DOHH2 (cell line): ENCODE data around the gene SNAPC5.

Experiments
- H3F3A ChIP-seq: fragments of 200-600 bp; sonication (generic), shearing (Covaris generic); 2 replicates; pipeline ENCODE4 v1.6.0; 2016; ENCODE audit warnings: antibody characterized with exemption, mild to moderate bottlenecking; ENCODE audit not compliant: control insufficient read depth, insufficient read depth
- H3K27ac ChIP-seq: fragments of 200-600 bp; sonication (generic); 2 replicates; pipeline ENCODE4 v1.5.1; 2014; ENCODE audit warnings: low read depth, mild to moderate bottlenecking, low read length, moderate library complexity
- H3K27me3 ChIP-seq: fragments of 200-600 bp; sonication (generic); 2 replicates; pipeline ENCODE4 v1.6.1; 2014; ENCODE audit warnings: mild to moderate bottlenecking, low read length, mixed read lengths; ENCODE audit not compliant: control insufficient read depth
- H3K36me3 ChIP-seq: fragments of 200-600 bp; sonication (generic); 2 replicates; pipeline ENCODE4 v1.6.1; 2014; ENCODE audit warnings: mild to moderate bottlenecking, low read length, moderate library complexity, mixed read lengths; ENCODE audit not compliant: control insufficient read depth
- H3K4me1 ChIP-seq: fragments of 200-600 bp; sonication (generic); 2 replicates; pipeline ENCODE4 v1.6.1; 2014; ENCODE audit warnings: mild to moderate bottlenecking, low read length, mixed read lengths; ENCODE audit not compliant: control insufficient read depth
- H3K4me2 ChIP-seq: fragments of 200-600 bp; sonication (generic); 2 replicates; pipeline ENCODE4 v1.6.0; 2014; ENCODE audit warnings: mild to moderate bottlenecking, low read length, moderate library complexity
- H3K4me3 ChIP-seq: fragments of 200-600 bp; sonication (generic); 2 replicates; pipeline ENCODE4 v1.5.1; 2014; ENCODE audit warnings: mild to moderate bottlenecking, low read length, mixed read lengths
- H3K79me2 ChIP-seq: fragments of 200-600 bp; sonication (generic); 2 replicates; pipeline ENCODE4 v1.6.1; 2014; ENCODE audit warnings: mild to moderate bottlenecking, low read length, mixed read lengths; ENCODE audit not compliant: control insufficient read depth
- H3K9me2 ChIP-seq: fragments of 200-600 bp; sonication (generic); replicated peaks from 2 replicates; pipeline ENCODE4 v1.6.1; 2014; ENCODE audit warnings: mild to moderate bottlenecking, low read length, mixed read lengths; ENCODE audit not compliant: control insufficient read depth
- H3K9me3 ChIP-seq: fragments of 200-600 bp; sonication (generic); 2 replicates; pipeline ENCODE4 v1.6.1; 2014; ENCODE audit warnings: antibody characterized with exemption, low read length, mixed read lengths; ENCODE audit not compliant: control insufficient read depth, insufficient read depth
- H4K20me1 ChIP-seq: fragments of 200-600 bp; sonication (generic); 2 replicates; pipeline ENCODE4 v1.6.0; 2014; ENCODE audit warnings: low read depth, mild to moderate bottlenecking, antibody characterized with exemption, low read length, moderate library complexity; ENCODE audit not compliant: control insufficient read depth, insufficient read depth
- CTCF ChIP-seq: fragments of 200-600 bp; sonication (generic); IDR thresholded peaks from one replicate; pipeline ENCODE4 v1.5.1; 2014; ENCODE audit warnings: antibody characterized with exemption, mild to moderate bottlenecking, low read depth, low read length; ENCODE audit not compliant: poor library complexity, severe bottlenecking
- EZH2phosphoT487 ChIP-seq: fragments of 200-600 bp; sonication (generic); IDR thresholded peaks from 2 replicates; pipeline ENCODE4 v1.6.1; 2017; ENCODE audit warnings: borderline replicate concordance, mild to moderate bottlenecking, antibody characterized with exemption, low read length, moderate library complexity, mixed read lengths

SNAPC5 gene

GRCh38 chr15:66497502-66498455 lies at the start of gene SNAPC5:
TSS of gene SNAPC5 (minus strand) at chr15:66497762. CDS start at chr15:66497731, 31 bp downstream.
- Histone ChIP-seq H3K36me3 (peaks cover 98% of the 10 kb centered on the region), H4K20me1 (peaks cover 9% of the 10 kb centered on the region), H3F3A (peaks cover 66% of the 10 kb centered on the region), H3K4me1 (peaks cover 52% of the 10 kb centered on the region), H3K9me2 (no peaks in the 10 kb centered on the region), H3K4me3 (peak within 1 kb of the TSS; percentile 100), H3K79me2 (peaks cover 58% of the 10 kb centered on the region), H3K4me2 (peak within 1 kb of the TSS; percentile 97), H3K9me3 (no peaks in the 10 kb centered on the region), H3K27me3 (no peaks in the 10 kb centered on the region), H3K27ac (peak within 1 kb of the TSS; percentile 90)
- no peak for TF ChIP-seq EZH2phosphoT487
- peak; percentile 99 for TF ChIP-seq CTCF

- Histone ChIP-seq H4K20me1 (no peaks in the 10 kb centered on the region), H3K4me1 (no peaks in the 10 kb centered on the region), H3K27ac (no peak overlapping the region), H3K36me3 (peaks cover 45% of the 10 kb centered on the region), H3K9me3 (no peaks in the 10 kb centered on the region), H3F3A (no peaks in the 10 kb centered on the region), H3K9me2 (no peaks in the 10 kb centered on the region), H3K4me3 (no peak overlapping the region), H3K27me3 (no peaks in the 10 kb centered on the region), H3K79me2 (no peaks in the 10 kb centered on the region), H3K4me2 (no peak overlapping the region)
- no peak for TF ChIP-seq EZH2phosphoT487
- TF ChIP-seq CTCF: no peak
Measured at GRCh38 chr15:66545255-66545654, 47.7 kb upstream of the SNAPC5 start.

- TF ChIP-seq CTCF: no peak
- TF ChIP-seq EZH2phosphoT487: no peak
- Histone ChIP-seq H3K4me3 (no peak overlapping the region), H3K79me2 (no peaks in the 10 kb centered on the region), H3K4me2 (no peak overlapping the region), H3K36me3 (peaks cover 48% of the 10 kb centered on the region), H3K27me3 (no peaks in the 10 kb centered on the region), H3K4me1 (no peaks in the 10 kb centered on the region), H3K9me3 (no peaks in the 10 kb centered on the region), H3K27ac (no peak overlapping the region), H3F3A (no peaks in the 10 kb centered on the region), H4K20me1 (no peaks in the 10 kb centered on the region), H3K9me2 (no peaks in the 10 kb centered on the region)
Measured at GRCh38 chr15:66542896-66543295, 45.3 kb upstream of the SNAPC5 start.
